Mesenchymal stem cell (in vitro differentiated cells and primary cell): ENCODE results near the gene TRAP1.

Experiments
- DNase-seq: peaks from one replicate; pipeline ENCODE4 v3.0.0-alpha.2; 2013
- H2AFZ ChIP-seq: one replicate; pipeline ENCODE4 v1.6.1; 2013; ENCODE audit warnings: low read depth, mild to moderate bottlenecking, control low read depth, inconsistent platforms, low read length, moderate library complexity
- H2AK5ac ChIP-seq: 2 replicates; pipeline ENCODE4 v1.6.1; 2013; ENCODE audit warnings: low read length, moderate library complexity, mild to moderate bottlenecking, inconsistent platforms; ENCODE audit not compliant: severe bottlenecking
- H2BK120ac ChIP-seq: one replicate; pipeline ENCODE4 v1.6.1; 2013; ENCODE audit warnings: low read depth, mild to moderate bottlenecking, inconsistent platforms, low read length, moderate library complexity
- H2BK12ac ChIP-seq, 2 experiments: one replicate each; pipeline ENCODE4 v1.6.1; 2013; ENCODE audit warnings: inconsistent platforms in 2 of 2, low read length in 2 of 2, mild to moderate bottlenecking in 2 of 2, moderate library complexity in 2 of 2, control low read depth in 1 of 2
- H2BK15ac ChIP-seq: one replicate; pipeline ENCODE4 v1.6.1; 2013; ENCODE audit warnings: mild to moderate bottlenecking, low read depth, inconsistent platforms; ENCODE audit not compliant: poor library complexity, severe bottlenecking
- H2BK5ac ChIP-seq: 2 replicates; pipeline ENCODE4 v1.6.1; 2013; ENCODE audit warnings: low read depth, mild to moderate bottlenecking, low read length, control low read depth, inconsistent platforms; ENCODE audit not compliant: poor library complexity, severe bottlenecking
- H3K14ac ChIP-seq, 2 experiments: one replicate each; pipeline ENCODE4 v1.6.1; 2013; ENCODE audit warnings: inconsistent platforms in 2 of 2, low read length in 2 of 2, control low read depth in 1 of 2, mild to moderate bottlenecking in 1 of 2, moderate library complexity in 1 of 2
- H3K18ac ChIP-seq, 2 experiments: one replicate each; pipeline ENCODE4 v1.6.1; 2013; ENCODE audit warnings: inconsistent platforms in 2 of 2, low read length in 2 of 2, control low read depth in 1 of 2, low read depth in 1 of 2, mild to moderate bottlenecking in 1 of 2
- H3K23ac ChIP-seq, 2 experiments: one replicate each; pipeline ENCODE4 v1.6.1; 2013; ENCODE audit warnings: inconsistent platforms in 2 of 2, low read length in 2 of 2, mild to moderate bottlenecking in 2 of 2, moderate library complexity in 2 of 2, control low read depth in 1 of 2
- H3K27ac ChIP-seq: 2 replicates; pipeline ENCODE4 v1.5.1; 2013; ENCODE audit warnings: mild to moderate bottlenecking, moderate library complexity, low read length, control low read depth, inconsistent platforms; ENCODE audit not compliant: poor library complexity, severe bottlenecking
- H3K27me3 ChIP-seq, 2 experiments: 2 replicates each; pipeline versions ENCODE4 v1.6.1 to v1.7.0; 2013; ENCODE audit warnings: low read length in 2 of 2, mild to moderate bottlenecking in 2 of 2, moderate library complexity in 2 of 2, control low read depth in 1 of 2, inconsistent platforms in 1 of 2; ENCODE audit not compliant: control insufficient read depth in 1 of 2, insufficient read depth in 1 of 2
- H3K36me3 ChIP-seq, 2 experiments: 2 replicates each; pipeline versions ENCODE4 v1.6.1 to v1.7.0; 2013; ENCODE audit warnings: low read length in 2 of 2, control low read depth in 1 of 2, inconsistent platforms in 1 of 2, low read depth in 1 of 2, mild to moderate bottlenecking in 1 of 2; ENCODE audit not compliant: insufficient read depth in 2 of 2, control insufficient read depth in 1 of 2
- H3K4ac ChIP-seq, 2 experiments: one replicate each; pipeline ENCODE4 v1.6.1; 2013; ENCODE audit warnings: inconsistent platforms in 2 of 2, low read length in 2 of 2, mild to moderate bottlenecking in 2 of 2, moderate library complexity in 2 of 2, control low read depth in 1 of 2, low read depth in 1 of 2
- H3K4me1 ChIP-seq: 2 replicates; pipeline ENCODE4 v1.6.1; 2013; ENCODE audit warnings: low read depth, low read length, control low read depth; ENCODE audit not compliant: control insufficient read depth, insufficient read depth
- H3K4me2 ChIP-seq: 2 replicates; pipeline ENCODE4 v1.6.1; 2013; ENCODE audit warnings: low read length, mild to moderate bottlenecking, inconsistent platforms; ENCODE audit not compliant: poor library complexity, severe bottlenecking
- H3K4me3 ChIP-seq, 2 experiments: 2 replicates each; pipeline versions ENCODE4 v1.5.1 to v1.7.0; 2013; ENCODE audit warnings: low read length in 2 of 2, mild to moderate bottlenecking in 2 of 2, control low read depth in 1 of 2, low read depth in 1 of 2; ENCODE audit not compliant: insufficient read depth in 1 of 2
- H3K79me1 ChIP-seq: replicated peaks from 2 replicates; pipeline ENCODE4 v1.6.1; 2013; ENCODE audit warnings: mild to moderate bottlenecking, control low read depth, low read length, inconsistent platforms; ENCODE audit not compliant: poor library complexity, severe bottlenecking
- H3K9ac ChIP-seq: 2 replicates; pipeline ENCODE4 v1.7.0; 2013; ENCODE audit warnings: mild to moderate bottlenecking, low read length, moderate library complexity
- H3K9me3 ChIP-seq: 2 replicates; pipeline ENCODE4 v1.7.0; 2013; ENCODE audit warnings: mild to moderate bottlenecking, low read length; ENCODE audit not compliant: control insufficient read depth
- H4K8ac ChIP-seq: one replicate; pipeline ENCODE4 v1.6.1; 2013; ENCODE audit warnings: inconsistent platforms, mild to moderate bottlenecking, low read length, moderate library complexity
- H4K91ac ChIP-seq: one replicate; pipeline ENCODE4 v1.6.1; 2013; ENCODE audit warnings: mild to moderate bottlenecking, low read length, inconsistent platforms
- WGBS: methylation state at CpG from one replicate; pipeline ENCODE4 v1.1.7; 2013; ENCODE audit warnings: mixed read lengths; 5-methylcytosine and 5-hydroxymethylcytosine counted together

The TRAP1 gene

GRCh38 chr16:3655396-3656159, 61.7 kb downstream of the TRAP1 start:
- Histone ChIP-seq H2AK5ac (no peak overlapping the region), H3K27ac (no peak overlapping the region), H4K91ac (no peak overlapping the region), H3K9me3 (no peaks in the 10 kb centered on the region), H3K4me3 (no peak overlapping the region), H3K36me3 (peaks cover 69 to 80% of the 10 kb centered on the region in 2 experiments), H3K18ac (no peak overlapping the region), H3K4ac (no peak overlapping the region), H3K4me1 (peaks cover 16% of the 10 kb centered on the region), H3K79me1 (peaks cover 6% of the 10 kb centered on the region), H2BK120ac (no peak overlapping the region), H2BK12ac (no peak overlapping the region), H3K23ac (no peak overlapping the region), H4K8ac (no peak overlapping the region), H2BK5ac (no peak overlapping the region), H2BK15ac (no peak overlapping the region), H3K27me3 (no peaks in the 10 kb centered on the region), H3K9ac (no peak overlapping the region), H3K4me2 (no peak overlapping the region), H2AFZ (no peak overlapping the region), H3K14ac (no peak overlapping the region)
- DNase-seq, result no peak
- WGBS, result 94% methylated on average over 21 of the region's 21 CpGs

- Histone ChIP-seq H4K91ac (no peak overlapping the region), H2BK120ac (no peak overlapping the region), H2BK12ac (no peak overlapping the region), H3K4me2 (no peak overlapping the region), H3K4ac (no peak overlapping the region), H3K18ac (no peak overlapping the region), H3K27me3 (no peaks in the 10 kb centered on the region), H4K8ac (no peak overlapping the region), H2BK15ac (no peak overlapping the region), H3K9ac (no peak overlapping the region), H3K36me3 (peaks cover 64 to 75% of the 10 kb centered on the region in 2 experiments), H2AK5ac (no peak overlapping the region), H2BK5ac (no peak overlapping the region), H3K14ac (no peak overlapping the region), H3K79me1 (peaks cover 6% of the 10 kb centered on the region), H3K27ac (no peak overlapping the region), H3K9me3 (no peaks in the 10 kb centered on the region), H2AFZ (no peak overlapping the region), H3K4me3 (no peak overlapping the region), H3K4me1 (peaks cover 16% of the 10 kb centered on the region), H3K23ac (no peak overlapping the region)
- DNase-seq, result no peak
- 91% methylated on average over 12 of the region's 12 CpGs for WGBS
Measured at GRCh38 chr16:3655030-3655395, 62.3 kb downstream of the TRAP1 start.

GRCh38 chr16:3654249-3654991, 62.9 kb downstream of the TRAP1 start, which contains the start of gene DNASE1:
TSS of gene DNASE1 (plus strand) at chr16:3654691. CDS start at chr16:3655374, 683 bp downstream.
- Histone ChIP-seq H3K27me3 (no peaks in the 10 kb centered on the region), H3K4ac (peak within 1 kb of the TSS in 1 of 2 experiments; percentile 50), H3K18ac (no peak within 1 kb of the TSS), H3K27ac (no peak within 1 kb of the TSS), H4K8ac (no peak within 1 kb of the TSS), H3K9me3 (no peaks in the 10 kb centered on the region), H2BK12ac (no peak within 1 kb of the TSS), H3K23ac (no peak within 1 kb of the TSS), H3K36me3 (peaks cover 58 to 71% of the 10 kb centered on the region in 2 experiments), H3K9ac (no peak within 1 kb of the TSS), H3K79me1 (peaks cover 6% of the 10 kb centered on the region), H3K4me3 (no peak within 1 kb of the TSS), H2AFZ (no peak within 1 kb of the TSS), H2BK5ac (no peak within 1 kb of the TSS), H3K14ac (no peak within 1 kb of the TSS), H3K4me1 (peaks cover 16% of the 10 kb centered on the region), H2AK5ac (no peak within 1 kb of the TSS), H2BK120ac (no peak within 1 kb of the TSS), H3K4me2 (no peak within 1 kb of the TSS), H2BK15ac (no peak within 1 kb of the TSS), H4K91ac (no peak within 1 kb of the TSS)
- DNase-seq, result peak; percentile 52
- 76% methylated on average over 14 of the region's 14 CpGs for WGBS
